Stimulated activated CD8-positive, alpha-beta memory T cell treated with anti-CD3 and anti-CD28 coated beads, Interleukin-7, amount 100 ng/mL, for 1 hour (primary cell): ENCODE data around the gene ZDHHC14.
"Not testable (repeated sequence)": the region's sequence is repeated elsewhere in the genome, so short reads cannot be mapped to it uniquely, and the experiment has no call there.

Experiments used
- DNase-seq, 2 donors: peaks; one replicate each; pipeline ENCODE4 v3.0.0-alpha.2; 2020; ENCODE audit warnings: low read depth in 2 of 2

The ZDHHC14 gene

DNA sequence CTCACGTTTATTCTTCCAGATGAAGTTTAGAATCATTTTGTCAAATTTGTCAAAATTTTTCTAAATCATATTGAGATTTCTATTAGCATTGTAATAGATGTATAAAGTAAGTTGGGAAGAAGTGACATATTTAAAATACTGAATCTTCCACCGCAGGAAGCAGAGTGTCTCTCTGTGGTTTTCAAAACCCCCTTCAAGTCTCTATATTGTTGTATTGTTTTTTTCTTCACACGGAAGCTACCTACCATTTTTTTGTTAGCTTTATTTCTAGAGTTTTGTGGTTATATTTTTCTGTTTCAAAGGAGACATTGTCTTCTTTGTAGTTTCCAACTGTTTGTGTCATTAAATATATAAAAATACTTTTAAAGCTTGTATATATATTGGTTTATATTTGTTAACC is 188.6 kb downstream of the ZDHHC14 start:
- no peak for DNase-seq

DNA sequence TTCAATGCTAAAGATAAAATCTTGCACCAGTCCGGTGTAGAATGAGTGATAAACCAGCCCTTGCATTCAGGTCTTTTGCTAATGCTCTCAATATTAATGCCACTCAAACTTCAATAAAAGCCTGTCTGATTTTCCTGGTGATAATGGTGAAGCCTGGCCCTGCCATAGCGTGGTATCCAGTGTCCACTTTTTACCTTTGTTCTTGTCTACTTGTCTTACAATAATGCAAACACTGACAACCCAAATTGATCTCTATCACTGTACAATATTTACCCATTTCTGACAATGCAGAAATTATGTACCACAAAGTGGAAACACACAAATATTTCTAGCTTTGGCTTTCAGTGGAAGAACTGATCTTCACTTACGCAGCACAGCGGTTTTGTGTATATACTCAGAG is 189.1 kb downstream of the ZDHHC14 start:
- DNase-seq: no peak

DNA sequence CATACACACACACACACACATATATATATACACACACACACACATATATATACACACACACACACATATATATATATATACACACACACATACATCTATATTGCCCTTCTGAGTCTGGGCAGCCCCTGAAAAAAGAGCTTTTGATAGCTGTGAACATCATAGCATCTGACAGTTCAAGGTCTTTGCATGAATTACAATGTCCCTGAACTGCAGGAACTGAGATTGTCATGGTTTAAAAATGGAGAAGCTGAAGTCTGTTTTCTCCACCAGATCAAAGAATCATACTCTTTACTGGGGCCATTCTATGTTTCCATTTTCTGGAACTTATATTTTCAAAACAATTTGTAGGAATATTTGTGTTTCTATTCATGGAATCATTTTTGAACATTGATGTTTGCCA is 189.8 kb downstream of the ZDHHC14 start:
- DNase-seq: no peak

DNA sequence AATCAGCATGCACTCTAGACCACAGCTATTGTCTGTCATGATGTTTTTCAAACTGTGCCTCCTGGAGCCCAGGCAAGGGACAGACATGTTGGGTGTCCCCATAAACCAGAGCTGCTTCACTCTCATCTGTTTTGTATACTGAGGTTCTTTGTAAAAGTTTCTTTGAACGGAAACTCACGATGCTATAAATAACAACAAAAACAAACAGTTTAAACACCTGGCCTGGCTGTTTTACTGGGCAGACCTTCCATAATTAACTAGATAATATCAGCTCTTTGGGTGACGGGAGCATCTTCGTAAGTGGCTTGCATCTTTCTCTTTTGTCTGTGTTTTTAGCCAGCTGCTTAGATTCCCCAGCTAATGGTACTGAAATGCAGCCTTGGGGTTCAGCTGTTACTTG is 190.3 kb downstream of the ZDHHC14 start:
- no peak for DNase-seq

DNA sequence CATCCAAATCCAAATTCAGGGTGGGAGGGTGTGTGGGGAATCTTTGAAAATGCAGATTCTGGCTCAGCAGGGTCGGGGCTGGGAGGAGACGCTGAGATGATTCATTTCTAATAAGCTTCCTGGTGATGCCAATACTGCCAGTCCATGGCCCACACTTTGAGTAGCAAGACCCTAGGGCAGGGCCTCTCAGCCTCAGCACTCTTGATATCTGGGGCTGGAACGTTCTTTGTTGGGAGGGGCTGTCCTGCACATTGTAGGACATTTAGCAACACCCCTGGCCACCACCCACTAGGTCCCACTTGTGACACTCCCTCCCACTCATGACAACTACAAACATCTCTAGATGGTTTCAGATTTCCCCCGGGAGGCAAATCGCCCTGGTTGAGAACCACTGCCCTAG is 191.0 kb downstream of the ZDHHC14 start:
- DNase-seq: no peak

DNA sequence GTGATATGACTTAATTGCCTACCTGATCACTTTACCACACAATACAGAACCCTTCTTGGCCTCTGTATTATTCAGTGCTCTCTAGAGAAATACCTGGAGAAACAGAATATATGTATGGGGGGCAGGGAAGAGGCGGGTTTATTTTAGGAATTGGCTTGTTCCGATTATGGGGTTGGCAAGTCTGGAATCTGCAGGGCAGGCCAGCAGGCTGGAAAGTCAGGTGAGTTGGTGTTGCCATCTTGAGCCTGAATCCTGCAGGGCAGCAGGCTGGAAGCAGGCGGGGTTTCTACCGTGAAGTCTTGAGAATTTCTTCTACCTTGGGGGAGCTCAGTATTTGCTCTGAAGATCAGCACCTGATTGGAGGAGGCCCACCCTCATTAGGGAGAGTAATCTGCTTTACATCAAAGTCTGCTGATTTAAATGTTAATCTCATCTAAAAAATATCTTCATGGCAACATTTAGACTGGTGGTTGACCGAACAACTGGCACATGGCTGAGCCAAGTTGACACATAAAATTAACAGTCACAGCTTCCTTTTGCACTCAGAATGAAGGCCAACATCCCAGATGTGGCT is 193.9 kb downstream of the ZDHHC14 start:
- no peak for DNase-seq

DNA sequence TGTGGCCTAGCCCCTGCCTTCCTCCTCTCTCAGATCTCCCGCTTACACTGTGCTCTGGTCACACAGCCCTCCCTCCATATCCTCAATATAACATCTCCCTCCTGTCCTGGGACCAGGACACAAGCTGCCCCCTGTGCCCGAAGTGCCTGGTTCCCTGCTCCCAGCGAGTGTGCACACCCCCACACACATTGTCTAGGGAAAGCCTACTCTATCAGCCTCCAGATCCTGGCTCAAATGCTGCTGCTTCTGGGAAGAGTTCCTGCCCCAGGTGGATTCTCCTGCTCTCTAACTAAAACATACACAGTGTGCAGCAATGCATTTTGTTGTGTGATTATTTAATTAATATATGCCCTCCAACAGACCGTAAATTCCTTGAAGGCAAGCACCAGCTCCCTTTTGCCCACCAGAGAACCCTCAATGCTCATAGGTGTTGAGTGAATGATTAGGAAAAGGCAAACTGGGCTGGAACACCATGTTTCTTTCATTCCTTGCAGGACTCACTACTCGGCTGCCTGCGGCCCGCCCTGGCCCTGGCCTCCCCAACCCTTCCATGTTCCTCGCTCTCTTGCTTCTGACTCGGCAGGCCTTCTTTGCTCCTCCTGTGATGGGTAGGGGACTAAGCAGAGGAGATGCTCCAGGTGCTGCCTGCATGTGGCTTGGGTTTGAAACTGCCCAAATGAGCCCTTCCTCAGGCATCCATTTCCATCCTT is 194.6 kb downstream of the ZDHHC14 start:
- DNase-seq: no peak

DNA sequence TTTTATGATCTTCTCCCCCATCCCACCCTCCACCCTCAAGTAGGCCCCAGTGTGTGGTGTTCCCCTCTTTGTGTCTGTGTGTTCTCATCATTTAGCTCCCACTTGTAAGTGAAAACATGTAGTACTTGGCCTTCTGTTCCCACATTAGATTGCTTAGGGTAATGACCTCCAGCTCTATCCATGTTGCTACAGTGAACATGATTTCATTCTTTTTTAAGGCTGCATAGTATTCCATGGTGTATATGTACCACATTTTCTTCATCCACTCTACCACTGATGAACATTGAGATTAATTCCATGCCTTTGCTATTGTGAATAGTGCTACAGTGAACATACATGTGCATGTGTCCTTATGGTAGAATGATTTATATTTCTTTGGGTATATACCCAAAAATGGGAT is 196.0 kb downstream of the ZDHHC14 start:
- not testable (repeated sequence) for DNase-seq

DNA sequence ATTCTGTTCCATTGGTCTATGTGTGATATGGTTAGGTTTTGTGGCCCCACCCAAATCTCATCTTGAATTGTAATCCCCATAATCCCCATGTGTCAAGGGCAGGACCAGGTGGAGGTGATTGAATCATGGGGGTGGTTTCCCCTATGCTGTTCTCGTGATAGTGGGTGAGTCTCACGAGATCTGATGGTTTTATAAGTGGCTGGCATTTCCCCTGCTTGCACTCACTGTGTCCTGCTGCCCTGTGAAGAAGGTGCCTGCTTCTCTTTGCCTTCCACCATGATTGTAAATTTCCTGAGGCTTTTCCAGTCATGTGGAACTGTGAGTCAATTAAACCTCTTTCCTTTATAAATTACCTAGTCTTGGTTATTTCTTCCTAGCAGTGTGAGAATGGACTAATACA is 197.5 kb downstream of the ZDHHC14 start:
- DNase-seq: not testable (repeated sequence)

DNA sequence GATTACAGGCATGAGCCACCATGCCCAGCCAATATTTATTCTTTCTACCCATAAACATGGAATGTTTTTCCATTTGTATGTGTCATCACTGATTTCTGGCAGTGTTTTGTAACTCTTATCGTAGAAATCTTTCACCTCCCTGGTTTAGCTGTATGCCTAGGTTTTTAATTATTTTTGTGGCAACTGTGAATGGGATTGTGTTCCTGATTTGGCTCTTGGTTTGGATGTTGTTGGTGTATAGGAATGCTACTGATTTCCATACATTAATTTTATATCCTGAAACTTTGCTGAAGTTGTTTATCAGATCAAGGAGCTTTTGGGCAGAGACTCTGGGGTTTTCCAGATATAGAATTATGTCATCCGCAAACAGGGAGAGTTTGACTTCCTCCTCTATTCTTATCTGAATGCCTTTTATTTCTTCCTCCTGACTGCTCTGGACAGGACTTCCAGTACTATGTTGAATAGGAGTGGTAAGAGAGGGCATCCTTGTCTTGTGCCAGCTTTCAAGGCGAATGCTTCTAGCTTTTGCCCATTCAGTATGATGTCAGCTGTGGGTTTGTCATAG is 198.6 kb downstream of the ZDHHC14 start:
- DNase-seq: no peak

DNA sequence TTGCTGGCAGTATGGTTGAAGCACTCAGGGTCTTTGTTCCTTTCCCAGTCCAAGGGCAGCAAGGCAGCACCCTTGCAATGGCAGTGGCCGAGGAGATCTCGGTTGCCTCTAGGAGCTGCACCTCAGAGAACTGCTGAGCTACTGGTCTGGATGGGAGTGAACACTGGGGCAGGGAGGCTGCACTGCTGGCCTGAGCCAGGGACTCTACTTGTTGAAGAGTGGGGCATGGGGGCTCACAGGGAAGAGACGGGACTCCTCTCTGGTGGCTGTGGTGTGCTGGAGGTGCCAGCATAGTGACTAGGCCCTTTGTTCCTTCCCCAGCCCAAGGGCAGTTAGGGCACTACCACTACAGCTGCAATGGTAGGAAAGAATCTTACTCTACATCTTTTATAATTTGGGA is 203.0 kb downstream of the ZDHHC14 start:
- DNase-seq: no peak

DNA sequence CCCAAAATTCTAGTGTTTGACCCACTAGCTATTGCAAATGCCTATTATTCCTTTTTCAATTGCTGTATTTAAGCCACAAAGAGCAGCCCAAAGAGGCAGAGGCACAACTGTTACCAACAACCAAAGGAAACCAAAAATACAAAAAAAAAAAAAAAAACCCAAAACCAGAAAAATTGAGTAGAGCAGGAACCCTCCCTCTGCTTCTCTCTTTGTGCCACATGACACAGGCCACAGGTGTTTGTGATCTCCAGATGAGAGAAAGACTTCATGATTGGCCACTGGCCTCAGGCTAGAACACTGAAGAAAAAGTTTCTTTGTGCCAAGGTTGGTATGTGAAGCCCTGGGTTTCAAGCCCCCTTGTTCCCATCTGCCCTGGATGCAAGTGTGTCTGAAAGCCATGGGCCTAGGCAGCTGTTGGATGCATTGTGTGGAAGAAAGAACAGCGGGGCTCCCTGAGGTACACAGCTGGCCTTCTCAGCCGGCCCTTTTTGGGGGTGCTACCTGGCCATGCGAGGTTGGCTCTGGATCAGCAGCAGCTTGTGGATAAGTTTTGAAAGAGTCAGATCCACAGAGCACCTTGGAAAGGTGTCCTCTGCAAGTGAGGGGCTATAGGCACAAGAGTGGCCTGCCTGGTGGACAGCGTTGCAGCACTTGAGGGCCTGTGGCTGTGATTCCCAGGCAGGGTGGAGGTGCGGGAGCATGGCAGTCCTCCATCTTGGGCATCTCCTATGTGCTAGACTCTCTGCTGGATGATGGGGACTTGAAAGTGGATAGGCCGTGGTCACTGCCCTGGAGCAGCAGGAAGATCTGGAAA is 204.5 kb downstream of the ZDHHC14 start:
- DNase-seq: no peak

DNA sequence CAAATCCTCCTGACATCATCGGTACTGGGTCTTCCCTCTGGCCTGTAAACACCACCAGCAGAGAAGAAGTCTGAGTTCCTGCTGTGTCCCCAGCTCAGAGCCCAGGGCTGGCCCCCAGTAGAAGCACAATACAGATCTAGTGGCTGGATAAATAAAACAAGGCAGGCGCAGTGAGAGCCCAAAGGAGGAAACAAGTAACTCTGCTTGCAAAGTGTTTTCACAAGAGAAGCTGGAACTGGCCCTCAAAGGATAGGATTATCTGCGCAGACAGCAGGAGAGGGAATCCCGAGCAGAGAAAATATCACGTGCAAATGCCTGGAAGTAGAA is 205.1 kb downstream of the ZDHHC14 start:
- no peak for DNase-seq

DNA sequence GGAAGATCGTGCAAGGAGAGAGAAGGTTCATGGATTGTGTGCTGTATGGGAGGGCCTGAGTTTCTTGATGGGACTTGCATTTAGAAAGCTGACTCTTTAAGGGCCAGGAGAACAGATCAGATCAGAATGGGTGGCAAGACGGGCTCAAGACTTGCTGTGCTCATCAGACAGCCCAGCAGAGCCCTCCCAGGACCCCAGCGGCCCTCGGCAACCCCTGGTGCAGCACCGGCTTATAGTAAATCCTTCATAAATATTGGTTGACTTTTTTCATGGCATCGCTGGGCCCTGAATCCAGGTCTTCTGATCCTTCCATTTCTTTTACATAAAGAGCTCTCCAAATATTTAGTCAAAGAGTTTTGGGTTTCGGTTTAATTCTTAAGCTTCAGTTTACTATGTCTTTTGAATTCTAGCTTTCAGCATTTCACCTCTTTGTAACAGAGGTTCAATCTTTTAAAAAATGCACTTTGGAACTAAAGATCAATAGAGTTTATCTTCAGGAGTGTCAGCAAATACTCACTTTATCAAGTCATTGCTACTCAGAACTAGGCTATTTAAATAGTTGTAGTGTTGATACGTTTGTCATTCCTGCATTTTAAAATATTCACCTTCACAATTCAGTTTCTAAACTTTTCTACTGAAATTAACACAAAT is 205.6 kb downstream of the ZDHHC14 start:
- DNase-seq: no peak

DNA sequence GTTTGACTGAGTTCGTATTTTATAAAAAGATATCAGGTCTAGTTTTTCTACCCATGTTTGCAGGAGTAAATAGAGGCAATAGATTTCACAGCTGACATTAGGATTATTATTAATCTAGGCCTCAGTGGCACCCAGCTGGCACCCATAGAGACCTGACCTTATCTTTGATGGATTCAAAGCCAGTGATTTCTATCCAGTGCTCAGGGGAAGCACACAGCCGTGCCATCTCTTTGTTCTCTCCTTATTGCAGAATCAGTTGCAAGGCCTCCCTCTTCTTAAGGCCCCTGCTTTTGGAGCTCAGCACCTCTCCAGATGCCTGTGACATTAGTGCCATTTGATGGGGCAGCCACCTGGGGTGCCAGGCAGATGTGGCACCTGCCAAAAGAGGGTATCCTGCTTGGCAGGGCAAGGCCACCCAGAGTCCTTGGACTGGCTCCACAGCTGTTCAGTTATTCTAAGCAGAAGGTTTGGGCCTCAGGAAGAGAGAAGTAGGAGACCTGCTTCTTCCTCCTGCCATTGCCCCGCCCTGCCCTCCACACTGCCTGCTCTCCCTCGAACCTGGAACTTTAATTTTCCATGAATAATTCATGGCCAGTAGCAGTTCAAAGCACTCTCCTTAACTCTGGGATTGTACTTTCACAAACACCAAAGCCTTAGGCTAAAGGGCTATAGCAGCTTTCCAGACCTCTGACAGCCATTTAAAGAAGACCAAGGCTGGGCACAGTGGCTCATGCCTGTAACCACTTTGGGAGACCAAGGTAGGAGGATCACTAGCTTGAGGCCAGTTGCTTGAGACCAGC is 206.3 kb downstream of the ZDHHC14 start:
- DNase-seq: no peak

DNA sequence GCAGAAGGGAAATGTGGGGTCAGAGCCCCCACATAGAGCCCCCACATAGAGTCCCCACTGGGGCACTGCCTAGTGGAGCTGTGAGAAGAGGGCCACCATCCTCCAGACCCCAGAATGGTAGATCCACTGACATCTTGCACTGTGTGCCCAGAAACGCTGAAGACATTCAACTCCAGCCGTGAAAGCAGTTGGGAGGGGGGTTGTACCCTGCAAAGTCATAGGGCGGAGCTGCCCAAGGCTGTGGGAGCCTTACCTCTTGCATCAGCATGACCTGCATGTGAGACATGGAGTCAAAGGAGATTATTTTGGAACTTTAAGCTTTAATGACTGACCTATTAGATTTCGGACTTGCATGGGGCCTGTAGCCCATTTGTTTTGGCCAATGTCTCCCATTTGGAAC is 209.7 kb downstream of the ZDHHC14 start:
- DNase-seq: not testable (repeated sequence)

DNA sequence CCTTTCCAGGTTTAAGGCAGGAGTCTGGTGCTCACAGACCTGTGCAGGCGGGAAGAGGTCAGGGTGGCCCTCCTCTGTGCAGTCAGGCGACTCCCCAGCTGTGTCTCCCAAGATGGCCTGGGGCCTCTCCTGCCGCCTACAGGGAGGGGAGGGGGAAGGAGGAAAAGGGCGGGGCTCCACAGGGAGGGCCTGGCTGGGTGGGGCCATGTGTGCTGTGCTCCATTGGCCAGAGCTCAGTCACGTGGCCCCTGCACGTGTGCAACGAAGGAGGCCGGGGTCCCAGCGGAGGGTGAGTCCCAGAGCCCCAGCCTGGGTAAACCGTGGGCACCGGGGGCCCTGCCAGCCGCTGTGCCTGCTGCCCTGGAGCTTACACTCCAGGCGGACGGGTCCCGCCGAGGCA is 211.6 kb downstream of the ZDHHC14 start:
- DNase-seq: no peak

DNA sequence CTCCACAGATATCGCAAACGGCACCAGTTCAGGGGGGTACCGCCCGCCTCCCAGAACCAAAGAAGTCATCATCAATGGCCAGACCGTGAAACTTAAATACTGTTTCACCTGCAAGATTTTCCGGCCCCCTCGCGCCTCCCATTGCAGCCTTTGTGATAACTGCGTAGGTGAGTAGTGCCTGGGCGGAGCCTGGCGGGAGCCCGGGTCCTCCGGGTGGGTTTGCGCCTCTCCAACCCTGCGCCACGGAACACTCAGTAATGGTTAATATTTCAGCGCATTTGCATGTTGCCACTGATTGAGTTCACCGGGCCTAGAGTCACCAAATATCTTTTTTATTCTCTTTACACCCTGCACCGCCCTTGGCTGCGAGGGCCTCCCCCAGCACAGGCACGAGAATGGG is 212.0 kb downstream of the ZDHHC14 start:
- no peak for DNase-seq

DNA sequence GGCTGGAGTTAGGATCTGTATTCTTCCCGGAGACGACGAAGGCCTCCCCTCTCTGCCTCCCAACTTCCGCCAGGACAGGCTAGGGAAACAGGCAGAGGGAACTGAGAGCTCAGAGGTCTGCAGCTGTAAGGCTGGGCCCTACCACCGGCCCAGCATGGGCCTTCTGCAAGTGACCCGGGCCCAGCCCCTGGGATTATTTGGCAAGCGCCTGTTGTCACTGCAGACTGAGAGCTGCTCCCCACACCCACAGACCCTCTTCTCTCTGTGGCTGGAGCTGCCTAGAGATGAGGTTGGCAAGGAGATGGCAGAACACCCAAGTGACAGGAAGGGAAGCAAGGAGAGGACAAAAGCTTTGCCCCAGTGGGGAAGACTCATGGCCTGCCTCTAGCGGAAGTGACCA is 212.6 kb downstream of the ZDHHC14 start:
- DNase-seq: no peak

DNA sequence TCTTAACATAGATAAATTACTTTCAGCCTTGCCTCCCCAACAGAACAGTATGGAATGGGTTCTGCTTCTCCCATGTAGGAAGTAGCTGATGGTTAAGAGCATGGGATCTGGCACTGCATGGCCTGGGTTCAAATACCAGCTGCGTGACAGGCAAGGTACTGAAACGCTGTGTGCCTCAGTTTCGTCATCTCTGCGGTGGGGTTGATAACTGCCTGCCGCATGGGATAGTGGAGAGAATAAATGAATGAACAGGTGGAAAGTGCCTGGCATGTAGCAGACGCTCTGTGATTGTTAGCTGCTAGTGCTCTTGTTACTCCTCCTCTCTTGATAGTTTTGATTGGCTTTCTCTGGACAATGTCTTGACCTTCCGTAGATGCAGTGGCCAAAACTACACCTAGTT is 213.3 kb downstream of the ZDHHC14 start:
- no peak for DNase-seq

DNA sequence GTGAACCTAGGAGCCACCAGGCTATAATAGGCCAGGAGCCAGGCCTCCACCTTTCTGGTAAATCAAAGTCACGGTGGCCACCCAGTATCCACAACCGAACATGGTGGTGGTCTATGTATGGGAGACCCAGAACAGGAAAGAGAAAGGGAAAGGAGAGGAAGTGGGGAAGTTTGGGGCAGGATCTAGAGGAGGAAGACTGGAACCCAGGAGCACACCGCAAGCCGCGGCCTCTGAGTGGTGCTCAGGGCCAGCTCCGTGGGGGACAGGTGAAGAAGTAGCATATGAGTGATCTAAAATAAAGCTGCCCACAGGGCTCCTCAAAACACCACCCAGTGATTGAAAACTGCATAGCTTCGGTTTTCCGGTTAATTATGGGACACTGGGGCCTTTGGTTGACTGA is 214.8 kb downstream of the ZDHHC14 start:
- no peak for DNase-seq

DNA sequence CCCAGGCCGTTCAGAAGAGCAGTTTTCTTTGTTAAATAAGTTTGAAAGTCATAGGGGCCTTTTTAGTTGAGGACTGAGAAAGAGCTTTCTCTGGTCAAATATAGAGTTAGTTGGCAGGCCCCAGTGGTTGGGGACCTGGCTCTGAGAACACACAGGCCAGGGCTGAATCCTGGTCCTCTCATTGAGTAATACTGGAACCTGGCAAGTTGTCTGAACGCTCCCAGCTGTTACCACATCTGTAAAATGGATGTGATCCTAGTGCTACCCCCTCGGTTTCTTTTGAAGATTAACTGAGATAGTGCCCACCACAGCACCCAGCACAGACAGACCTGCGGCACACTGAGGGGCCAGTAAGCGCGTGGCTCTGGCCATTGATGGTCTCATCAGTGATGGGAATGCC is 215.5 kb downstream of the ZDHHC14 start:
- DNase-seq: no peak
